Measurements from ENCODE around the gene SMIM14. TPM values are rescaled to one million over a fixed set of nuclear protein-coding genes. Genes with fewer than 3 reads are reported as not detected.

The SMIM14 gene
- total RNA-seq, 2 experiments from 2014 or later, result 7.2 to 7.6 TPM

Other genes starting within 250 kb of the SMIM14 start
- not detected for gene KLB, start 231.9 kb downstream of the SMIM14 start, total RNA-seq
- gene RPL9, start 179.9 kb downstream of the SMIM14 start, total RNA-seq, result 100 to 1,000 TPM; 891 to 916 TPM
- 10 to 100 TPM; 13.0 to 14.0 TPM for gene LIAS, start 179.8 kb downstream of the SMIM14 start, total RNA-seq
- gene UGDH, start 111.4 kb downstream of the SMIM14 start, total RNA-seq, result 10 to 100 TPM; 16.9 to 18.8 TPM
- 10 to 100 TPM; 82.3 to 86.5 TPM for gene UBE2K, start 59.3 kb upstream of the SMIM14 start, total RNA-seq

All from activated CD4-positive, alpha-beta memory T cell treated with anti-CD3 and anti-CD28 coated beads, Interleukin-2, amount 10 ng/mL, durations not matched to agents 7 days and 5 days (primary cell).